GM18517 (cell line): ENCODE measurements around the gene ATXN7L1.
"Not testable (repeated sequence)": the region's sequence is repeated elsewhere in the genome, so short reads cannot be mapped to it uniquely, and the experiment has no call there.

Experiments used
- ATAC-seq: cut with Tn5 transposase; IDR thresholded peaks from one replicate; pipeline ENCODE4 v1.9.1; 2021; ENCODE audit warnings: mild to moderate bottlenecking, moderate library complexity; ENCODE audit not compliant: unreplicated experiment

ATXN7L1 gene

GRCh38 chr7:105861224-105861623 lies 15.2 kb downstream of the ATXN7L1 start:
- no peak for ATAC-seq

DNA sequence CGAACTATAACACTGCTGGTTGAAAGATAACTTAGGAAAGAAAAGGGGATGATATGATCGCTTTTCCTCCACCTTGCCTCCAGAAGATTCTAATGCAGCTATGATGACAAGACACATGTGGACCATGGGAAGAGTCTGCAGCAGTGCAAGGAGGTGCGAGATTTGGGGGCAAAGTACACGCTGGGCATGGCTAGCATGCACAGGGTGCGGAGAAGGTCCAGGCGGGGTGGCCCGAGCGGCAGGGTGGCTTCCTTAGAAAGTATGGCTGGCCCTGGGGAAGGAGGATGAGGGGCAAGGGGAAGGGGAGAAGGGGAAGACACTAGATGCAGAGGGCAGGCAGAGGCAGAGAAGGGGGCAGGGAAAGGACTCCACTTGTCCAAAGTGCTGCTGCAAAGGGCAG lies 15.6 kb downstream of the ATXN7L1 start:
- ATAC-seq, result no peak

GRCh38 chr7:105857009-105857952 lies 19.1 kb downstream of the ATXN7L1 start:
- no peak for ATAC-seq

- no peak for ATAC-seq
Observed at GRCh38 chr7:105854498-105854897, 21.9 kb downstream of the ATXN7L1 start.

GRCh38 chr7:105853931-105854419 lies 22.4 kb downstream of the ATXN7L1 start:
- no peak for ATAC-seq

DNA sequence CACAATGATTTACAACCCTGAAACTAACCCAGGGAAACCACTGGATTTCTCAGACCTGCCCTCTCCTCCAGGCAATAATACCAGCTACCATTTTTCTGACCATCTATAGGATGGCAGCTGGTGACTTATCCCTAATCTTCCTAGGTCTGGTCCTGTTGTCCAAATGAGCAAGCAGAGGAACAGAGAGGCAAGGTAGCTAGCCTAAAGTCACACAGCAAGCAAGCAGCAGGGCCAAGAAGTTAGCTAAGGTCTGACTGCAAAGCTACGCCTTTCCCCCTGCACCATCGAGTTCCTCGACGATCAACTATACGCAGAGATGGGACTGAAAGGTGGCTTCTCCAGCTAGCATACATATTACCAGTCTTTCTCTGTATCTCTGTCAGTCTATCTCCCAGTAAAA lies 25.3 kb downstream of the ATXN7L1 start:
- no peak for ATAC-seq

DNA sequence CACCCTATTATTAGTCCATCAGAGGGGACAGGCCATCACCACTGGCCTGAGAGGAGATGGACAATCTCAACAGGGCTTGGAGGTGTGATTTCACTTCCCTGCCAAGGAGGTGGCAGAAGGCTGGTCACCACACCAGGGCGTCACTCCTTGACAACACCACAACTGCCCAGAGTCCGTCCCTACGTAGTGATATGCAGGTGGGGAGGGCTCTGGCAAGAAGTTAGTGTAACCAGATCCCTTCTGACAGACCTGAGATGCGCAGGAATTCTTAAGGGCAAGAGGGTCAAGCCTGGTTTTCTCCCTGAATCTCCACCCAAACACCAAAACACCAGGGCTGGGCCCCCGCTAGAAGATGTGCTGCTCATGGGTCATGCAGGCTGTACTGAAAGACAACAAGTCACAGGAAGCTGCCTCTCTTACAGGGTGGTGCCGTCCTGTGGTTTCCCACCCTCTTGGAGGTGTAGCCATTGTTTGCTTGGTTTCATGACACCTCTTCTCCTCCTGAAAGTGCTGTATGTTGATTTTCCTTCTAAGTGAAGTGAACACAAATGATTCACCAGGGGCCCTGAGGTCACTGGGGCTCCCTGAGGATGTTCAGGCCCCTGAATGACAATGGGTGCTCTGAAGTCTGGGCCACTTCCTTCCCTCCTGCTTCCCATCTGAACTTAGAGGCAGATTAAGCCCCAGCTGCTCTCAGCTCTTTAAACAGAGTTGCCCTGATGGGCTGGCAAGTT lies 27.1 kb downstream of the ATXN7L1 start:
- ATAC-seq, result no peak

GRCh38 chr7:105846404-105846803 lies 30.0 kb downstream of the ATXN7L1 start:
- ATAC-seq, result no peak

GRCh38 chr7:105844681-105845080 lies 31.7 kb downstream of the ATXN7L1 start:
- ATAC-seq, result not testable (repeated sequence)

DNA sequence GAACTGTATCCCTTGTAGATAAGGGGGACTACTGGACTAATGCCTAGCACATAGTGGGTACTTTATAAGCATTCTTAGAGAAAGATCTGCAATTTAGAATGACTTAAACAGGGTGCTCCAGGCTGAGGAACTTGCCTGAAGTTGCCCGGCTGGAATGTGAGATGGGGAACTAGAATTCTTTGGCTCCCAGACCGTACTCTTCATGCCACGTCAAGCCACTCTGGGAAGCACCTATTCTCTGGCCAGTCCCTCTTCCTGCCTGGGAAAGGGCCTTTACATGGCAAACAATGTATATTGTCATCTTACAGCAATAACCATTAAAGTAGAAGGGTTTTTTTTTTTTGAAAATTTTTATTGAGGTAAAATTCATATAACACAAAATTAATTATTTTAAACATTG lies 34.5 kb downstream of the ATXN7L1 start:
- no peak for ATAC-seq

DNA sequence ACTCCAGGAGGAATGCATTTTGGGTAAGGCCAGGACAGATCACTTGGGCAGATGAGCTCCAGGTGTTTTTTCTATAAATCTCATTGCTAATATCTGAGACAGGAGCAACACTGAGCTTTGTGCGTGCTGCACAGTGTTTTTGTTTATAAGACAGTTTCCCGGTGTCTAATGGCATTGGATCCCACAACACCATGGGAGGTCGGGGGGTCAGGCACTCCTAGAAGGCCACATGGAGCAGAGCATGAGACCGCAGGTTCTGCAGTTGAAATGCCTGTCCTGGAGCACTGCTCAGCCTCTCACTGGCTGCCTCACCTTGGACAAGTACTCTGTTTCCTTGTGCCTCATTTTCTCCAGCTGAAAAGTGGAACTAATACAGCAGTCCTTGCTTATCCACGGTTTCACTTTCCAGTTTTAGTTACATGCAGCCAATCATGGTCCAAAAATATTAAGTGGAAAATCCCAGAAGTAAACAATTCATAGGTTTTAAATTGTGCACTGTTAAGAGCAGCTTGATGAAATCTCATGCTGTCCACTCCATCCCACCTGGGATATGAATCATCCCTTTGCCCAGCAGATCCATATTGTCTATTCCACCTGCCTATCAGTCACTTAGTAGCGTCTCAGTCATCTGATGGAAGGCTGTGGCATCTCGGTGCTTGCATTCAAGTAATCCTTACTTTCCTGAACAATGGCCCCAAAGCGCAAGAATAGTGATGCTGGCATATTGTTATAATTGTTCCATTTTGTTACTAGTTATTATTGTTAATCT lies 35.2 kb downstream of the ATXN7L1 start:
- ATAC-seq, result no peak

GRCh38 chr7:105839266-105839665 lies 37.1 kb downstream of the ATXN7L1 start:
- no peak for ATAC-seq

GRCh38 chr7:105838627-105839231 lies 37.7 kb downstream of the ATXN7L1 start:
- no peak for ATAC-seq

DNA sequence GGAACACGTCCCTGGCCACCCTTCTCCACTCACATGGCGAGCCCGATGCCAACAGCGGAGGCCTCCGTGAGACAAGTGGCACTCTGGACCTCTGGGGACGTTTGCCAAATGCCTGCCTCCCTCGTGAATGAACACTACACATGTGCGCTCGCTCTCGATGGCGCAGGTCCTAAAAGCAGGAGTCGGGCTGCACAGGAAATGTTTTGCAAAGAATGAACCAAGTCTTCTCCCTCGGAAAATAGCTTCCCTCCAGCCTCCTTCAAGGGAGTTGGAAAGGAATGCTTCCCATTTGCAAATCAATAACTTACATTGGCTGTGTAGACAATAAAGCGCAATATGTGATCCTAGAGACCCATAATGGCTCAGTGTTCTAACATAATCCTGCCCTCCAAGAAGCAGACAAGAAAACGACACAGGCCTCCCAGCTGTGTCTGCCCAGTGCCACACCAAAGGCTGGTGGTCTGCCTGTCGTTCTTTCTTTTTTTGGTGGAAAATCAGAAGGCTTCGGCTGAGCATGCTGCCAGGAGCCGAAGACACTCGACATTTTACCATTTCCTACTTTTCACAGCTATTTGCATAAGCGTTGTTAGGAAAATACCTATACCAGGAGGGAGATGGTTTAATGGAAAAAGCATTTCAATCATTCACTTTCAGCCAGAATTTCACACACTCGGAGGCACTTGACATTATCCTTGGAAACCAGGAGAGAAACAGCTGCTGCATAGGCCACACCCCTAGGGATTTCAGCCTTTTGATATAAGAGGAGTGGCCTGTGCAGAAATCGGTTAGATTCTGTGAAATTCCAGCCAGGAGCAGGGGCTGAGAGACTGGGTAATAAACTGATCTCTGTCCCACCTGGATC lies 38.4 kb downstream of the ATXN7L1 start:
- ATAC-seq, result no peak

DNA sequence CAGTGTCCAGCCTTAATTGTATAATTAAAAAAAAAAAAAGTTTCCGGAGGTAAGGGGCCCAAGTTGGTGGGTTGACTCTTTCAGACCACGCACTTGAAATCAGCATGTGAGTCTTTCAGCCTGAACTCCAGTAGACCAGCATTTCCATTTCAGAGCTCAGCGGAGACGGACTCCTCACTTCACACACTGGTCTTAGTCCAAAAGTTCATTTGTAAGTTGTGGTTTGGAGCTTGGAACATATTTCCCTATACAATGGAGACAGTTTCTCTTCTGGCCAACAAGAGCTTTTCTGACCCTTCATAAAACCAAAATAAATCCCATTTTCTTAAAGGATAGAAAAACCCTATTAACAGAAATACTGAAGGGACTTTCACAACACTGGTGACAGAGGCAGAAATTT lies 41.0 kb downstream of the ATXN7L1 start:
- no peak for ATAC-seq

GRCh38 chr7:105831824-105832535 lies 44.4 kb downstream of the ATXN7L1 start:
- no peak for ATAC-seq

GRCh38 chr7:105831302-105831620 lies 45.1 kb downstream of the ATXN7L1 start:
- ATAC-seq, result no peak

GRCh38 chr7:105830405-105831301 lies 45.7 kb downstream of the ATXN7L1 start:
- no peak for ATAC-seq
